ENCODE results near the gene SV2B. TPM values are rescaled to one million over a fixed set of nuclear protein-coding genes. Genes with fewer than 3 reads are reported as not detected.

Gene SV2B
- total RNA-seq, 3 donors from 2014 or later = 0.41 to 4.2 (median 0.80) TPM

- ATAC-seq (no peak), DNase-seq (no peak)
- Histone ChIP-seq H3K4me3 (no peak overlapping the region), H3K4me1 (ENCODE audit: low read depth) (no peaks in the 10 kb centered on the region), H3K9me3 (no peaks in the 10 kb centered on the region), H3K36me3 (ENCODE audit: low read depth) (no peaks in the 10 kb centered on the region)
- intact Hi-C loops (cut with DNase I, micrococcal nuclease) = no loop called here
- no peak for TF ChIP-seq CTCF (IDR thresholded peaks at IDR 0.05)
Observed at GRCh38 chr15:91227117-91227516, 127.1 kb downstream of the SV2B start.

GRCh38 chr15:91227766-91228165 lies 127.7 kb downstream of the SV2B start:
- H3K36me3 ChIP-seq (ENCODE audit: low read depth) = no peaks in the 10 kb centered on the region

GRCh38 chr15:91228383-91228782 lies 128.3 kb downstream of the SV2B start:
- no peak overlapping the region for H3K4me3 ChIP-seq
- intact Hi-C loops (cut with DNase I, micrococcal nuclease) = no loop called here
- H3K36me3 ChIP-seq (ENCODE audit: low read depth) = no peaks in the 10 kb centered on the region
- no peak for ATAC-seq
- H3K4me1 ChIP-seq (ENCODE audit: low read depth) = no peaks in the 10 kb centered on the region
- TF ChIP-seq CTCF (IDR thresholded peaks at IDR 0.05) = no peak
- no peaks in the 10 kb centered on the region for H3K9me3 ChIP-seq
- no peak for DNase-seq

More at GRCh38 chr15:91227766-91228165, 127.7 kb downstream of the SV2B start:
- TF ChIP-seq CTCF (IDR thresholded peaks at IDR 0.05) = no peak
- intact Hi-C loops (cut with DNase I, micrococcal nuclease) = no loop called here
- no peaks in the 10 kb centered on the region for H3K9me3 ChIP-seq
- no peak overlapping the region for H3K4me3 ChIP-seq
- H3K4me1 ChIP-seq (ENCODE audit: low read depth) = no peaks in the 10 kb centered on the region
- no peak for DNase-seq
- no peak for ATAC-seq

GRCh38 chr15:91228890-91229289 lies 128.8 kb downstream of the SV2B start:
- no peak for ATAC-seq
- intact Hi-C loops (cut with DNase I, micrococcal nuclease) = no loop called here

GRCh38 chr15:91231703-91232102 lies 131.6 kb downstream of the SV2B start:
- H3K4me1 ChIP-seq (ENCODE audit: low read depth) = no peaks in the 10 kb centered on the region
- ATAC-seq (no peak), DNase-seq (no peak)
- intact Hi-C loops (cut with DNase I, micrococcal nuclease) = no loop called here
- H3K9me3 ChIP-seq = no peaks in the 10 kb centered on the region
- no peaks in the 10 kb centered on the region for H3K36me3 ChIP-seq (ENCODE audit: low read depth)
- TF ChIP-seq CTCF (IDR thresholded peaks at IDR 0.05) = no peak
- H3K4me3 ChIP-seq = no peak overlapping the region

More at GRCh38 chr15:91228890-91229289, 128.8 kb downstream of the SV2B start:
- Histone ChIP-seq H3K4me1 (ENCODE audit: low read depth) (no peaks in the 10 kb centered on the region), H3K36me3 (ENCODE audit: low read depth) (no peaks in the 10 kb centered on the region), H3K9me3 (no peaks in the 10 kb centered on the region), H3K4me3 (no peak overlapping the region)
- TF ChIP-seq CTCF (IDR thresholded peaks at IDR 0.05) = no peak
- no peak for DNase-seq

- DNase-seq (no peak), ATAC-seq (no peak)
- H3K4me1 ChIP-seq (ENCODE audit: low read depth) = no peaks in the 10 kb centered on the region
- no peak overlapping the region for H3K4me3 ChIP-seq
- H3K9me3 ChIP-seq = no peaks in the 10 kb centered on the region
- TF ChIP-seq CTCF (IDR thresholded peaks at IDR 0.05) = no peak
- H3K36me3 ChIP-seq (ENCODE audit: low read depth) = no peaks in the 10 kb centered on the region
- intact Hi-C loops (cut with DNase I, micrococcal nuclease) = no loop called here
Observed at GRCh38 chr15:91234759-91235158, 134.7 kb downstream of the SV2B start.

All from mucosa of descending colon (tissue), 3 donors.